Fibroblast of skin of right quadriceps (primary cell): ENCODE data around the gene PLEKHA5.
A peak's percentile ranks its signal among the peaks of the same experiment; 100 is the strongest.

ENCODE experiments used
- DNase-seq: peaks from one replicate; pipeline ENCODE4 v3.0.0-alpha.2; 2013

The PLEKHA5 gene

DNA sequence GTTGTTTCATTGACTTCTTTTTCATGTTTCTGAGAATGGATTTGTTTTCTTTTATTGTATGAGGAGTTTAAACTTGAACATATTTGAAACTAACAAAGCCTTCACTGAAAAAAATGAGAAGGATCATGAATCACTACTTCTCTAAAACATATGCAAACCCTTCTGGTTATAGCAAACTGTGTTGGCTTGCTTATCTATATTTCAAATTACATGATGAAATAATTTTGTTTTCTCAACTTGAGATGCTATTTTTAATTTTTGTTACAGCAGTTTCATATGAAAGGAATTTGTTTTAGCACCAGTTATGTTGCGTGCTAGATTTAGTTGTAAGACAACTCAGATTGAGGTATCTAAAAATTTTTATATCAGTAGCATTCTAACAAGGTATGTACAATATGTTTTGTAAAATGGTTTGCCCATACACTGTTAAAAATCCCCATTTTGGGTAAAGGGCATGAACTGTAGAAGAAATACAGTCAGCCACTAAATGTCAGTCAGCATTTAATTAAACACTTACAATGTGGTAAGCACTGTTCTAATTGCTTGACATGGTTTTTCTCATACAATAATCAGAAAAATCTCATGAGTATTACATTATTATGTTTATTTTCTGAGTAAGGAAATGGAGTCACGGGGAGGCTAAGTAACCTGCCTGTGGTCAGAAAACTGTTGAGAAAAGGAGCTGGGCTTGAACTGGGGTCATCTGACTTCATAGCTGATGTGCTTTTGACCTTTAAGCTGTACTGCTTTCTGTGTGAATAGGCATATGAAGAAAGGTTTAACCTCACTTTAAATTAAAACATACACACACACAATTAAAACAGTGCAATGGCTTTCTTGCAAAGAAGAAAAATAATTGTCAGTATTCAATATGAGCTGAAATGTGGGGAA is 105.7 kb downstream of the PLEKHA5 start:
- DNase-seq, result peak; percentile 70

- peak; percentile 83 for DNase-seq
These were observed 107.1 kb downstream of the PLEKHA5 start for GRCh38 chr12:19236656-19237055.

DNA sequence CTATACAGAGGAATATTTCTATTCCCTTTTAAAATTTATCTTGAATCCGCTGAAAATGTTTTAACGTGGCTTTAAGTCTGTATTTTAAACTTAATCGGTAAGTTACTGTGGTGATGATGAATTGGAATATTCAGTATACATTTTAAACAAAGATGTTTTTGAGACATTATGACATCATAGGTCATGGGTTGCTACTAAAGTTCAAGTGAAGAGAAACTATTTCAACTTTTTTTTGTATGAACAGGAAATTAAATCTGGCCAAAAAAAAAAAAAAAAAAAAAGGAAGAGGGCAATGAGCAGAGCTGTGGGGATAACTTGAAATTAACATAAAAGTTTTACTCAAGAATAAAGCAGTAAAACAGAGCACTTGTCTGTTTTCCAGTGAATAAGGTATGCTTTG is 109.0 kb downstream of the PLEKHA5 start:
- no peak for DNase-seq

DNA sequence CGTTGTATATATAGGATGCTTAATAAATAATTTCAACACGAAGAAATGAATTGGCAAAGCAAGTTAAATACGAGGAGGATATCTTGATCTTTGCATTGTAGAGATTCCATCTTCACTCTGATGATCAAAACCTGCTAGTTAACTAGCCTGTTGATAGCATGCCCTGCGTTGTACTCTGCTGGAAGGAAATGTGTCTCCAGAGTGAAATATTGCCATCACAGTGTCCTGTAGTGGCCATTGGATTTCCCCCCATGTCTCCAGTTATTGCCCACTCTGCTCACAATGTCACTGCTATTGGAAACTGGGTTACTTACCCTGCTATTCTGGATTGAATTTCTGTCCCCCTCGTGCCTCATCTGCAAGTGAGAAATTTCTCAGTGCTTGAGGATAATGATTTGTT is 109.6 kb downstream of the PLEKHA5 start:
- DNase-seq, result no peak

GRCh38 chr12:19239616-19240234 is 110.2 kb downstream of the PLEKHA5 start:
- DNase-seq, result peak; percentile 66

DNA sequence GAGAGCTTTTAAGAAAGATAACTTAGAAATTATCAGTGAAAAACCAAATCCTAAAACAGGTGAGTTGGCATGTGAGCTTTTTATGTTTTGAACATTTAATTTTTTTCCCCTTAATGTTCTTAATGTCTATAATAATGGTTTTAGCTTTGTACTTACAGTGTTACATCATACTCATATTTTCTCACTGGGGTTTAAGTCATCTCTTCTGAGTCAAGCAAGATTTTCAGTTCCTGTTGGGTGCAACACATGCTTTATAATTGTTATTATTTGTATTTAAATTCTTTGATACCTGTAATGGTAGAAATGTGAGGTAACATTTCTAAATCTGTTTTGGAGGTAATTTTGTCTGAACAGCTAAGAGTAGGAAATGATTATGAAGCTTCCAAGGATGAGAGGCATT is 113.0 kb downstream of the PLEKHA5 start:
- DNase-seq, result no peak

DNA sequence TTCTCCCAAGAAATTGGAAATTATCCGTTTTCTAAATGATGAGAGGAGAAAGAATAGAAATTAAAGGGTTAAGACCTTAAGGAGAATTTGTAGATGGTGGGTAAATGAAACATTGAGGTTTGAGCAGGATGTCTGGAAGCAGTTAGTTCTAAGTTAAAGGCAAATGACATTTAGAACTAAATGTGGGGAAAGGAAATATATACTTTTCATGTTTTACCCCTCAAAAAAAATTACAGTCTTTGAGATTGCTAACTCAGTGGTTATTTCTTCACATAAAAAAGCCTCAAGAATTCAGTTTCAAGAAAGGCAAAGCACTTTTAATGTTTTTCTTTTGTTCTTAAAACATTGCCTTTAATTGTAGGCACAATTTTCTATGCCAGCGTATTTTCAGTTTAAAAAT is 114.0 kb downstream of the PLEKHA5 start:
- DNase-seq, result peak; percentile 33

GRCh38 chr12:19244312-19244711 is 114.8 kb downstream of the PLEKHA5 start:
- no peak for DNase-seq

DNA sequence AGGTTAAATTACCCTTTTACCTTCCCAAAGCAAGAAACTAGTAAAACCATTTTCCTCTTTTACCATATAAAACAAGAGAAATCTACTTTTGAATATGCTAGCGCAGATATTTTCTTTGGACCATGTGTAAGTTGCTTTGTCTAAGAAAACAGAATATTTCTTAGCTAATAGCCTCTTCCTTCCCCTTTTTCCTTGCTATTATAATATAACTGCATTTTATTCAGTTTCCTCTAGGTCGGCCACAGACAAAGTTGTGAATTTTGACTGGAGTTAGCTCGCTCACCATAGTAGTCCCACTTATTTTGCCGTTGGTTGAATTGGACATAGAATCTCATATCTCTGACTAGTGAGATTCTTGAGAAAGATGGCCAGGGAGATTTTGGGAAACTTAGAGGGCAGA is 115.6 kb downstream of the PLEKHA5 start:
- DNase-seq, result no peak

DNA sequence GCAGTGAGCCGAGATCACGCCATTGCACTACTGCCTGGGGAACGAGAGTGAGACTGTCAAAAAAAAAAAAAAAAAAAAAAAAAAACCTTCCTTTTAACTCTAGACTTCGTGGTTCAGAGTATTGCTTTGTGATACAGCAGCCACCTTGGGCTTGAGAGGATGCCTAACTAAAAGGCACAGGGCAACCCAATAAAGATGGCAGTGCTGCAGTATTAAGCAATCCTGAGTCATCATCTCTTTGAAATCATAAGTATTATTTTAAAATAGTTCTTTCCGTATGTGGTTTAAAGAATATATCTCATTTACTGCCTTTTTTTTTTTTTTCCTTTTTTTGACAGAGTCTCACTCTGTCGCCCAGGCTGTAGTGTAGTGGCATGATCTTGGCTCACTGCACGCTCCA is 116.1 kb downstream of the PLEKHA5 start:
- no peak for DNase-seq

DNA sequence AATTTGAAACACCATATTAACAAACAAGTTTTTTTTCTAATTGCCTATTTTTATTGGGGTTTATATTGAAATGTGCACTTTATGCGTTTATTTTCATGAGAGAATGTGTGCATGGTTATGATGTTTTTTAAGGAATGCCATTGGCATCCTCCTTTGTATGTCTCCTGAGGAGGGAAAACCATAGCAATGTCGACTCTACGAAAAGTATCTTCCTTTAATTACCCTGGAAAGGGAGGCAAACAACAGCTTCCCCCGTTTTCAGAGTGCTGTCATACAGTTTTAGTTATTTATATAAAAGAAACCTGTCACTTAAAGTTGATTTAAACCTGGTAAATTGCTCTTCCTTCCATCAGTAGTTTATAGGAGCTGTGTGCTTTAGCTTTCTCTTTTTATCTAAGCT is 117.4 kb downstream of the PLEKHA5 start:
- DNase-seq, result no peak

- peak; percentile 79 for DNase-seq
These were observed 119.5 kb downstream of the PLEKHA5 start for GRCh38 chr12:19248929-19249602.

- no peak for DNase-seq
These were observed 122.1 kb downstream of the PLEKHA5 start for GRCh38 chr12:19251481-19252132.

DNA sequence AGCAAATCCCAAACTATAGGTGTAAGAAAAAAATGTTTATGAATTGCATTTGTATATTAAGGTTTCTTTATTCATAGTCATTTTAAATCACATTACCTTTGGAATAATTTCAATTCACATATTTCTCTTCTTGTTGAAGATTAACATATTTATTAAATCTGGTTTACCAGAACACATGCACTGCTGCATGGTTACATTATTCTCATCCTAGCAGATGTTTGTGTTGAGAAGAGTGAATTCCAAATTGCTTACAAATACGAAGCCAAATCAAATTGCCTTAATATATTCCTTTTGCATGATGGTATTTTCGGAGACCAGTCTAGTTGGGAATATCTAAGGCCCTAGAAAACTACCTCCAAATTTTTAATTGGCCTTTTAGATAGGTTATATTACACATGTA is 130.6 kb downstream of the PLEKHA5 start:
- no peak for DNase-seq

DNA sequence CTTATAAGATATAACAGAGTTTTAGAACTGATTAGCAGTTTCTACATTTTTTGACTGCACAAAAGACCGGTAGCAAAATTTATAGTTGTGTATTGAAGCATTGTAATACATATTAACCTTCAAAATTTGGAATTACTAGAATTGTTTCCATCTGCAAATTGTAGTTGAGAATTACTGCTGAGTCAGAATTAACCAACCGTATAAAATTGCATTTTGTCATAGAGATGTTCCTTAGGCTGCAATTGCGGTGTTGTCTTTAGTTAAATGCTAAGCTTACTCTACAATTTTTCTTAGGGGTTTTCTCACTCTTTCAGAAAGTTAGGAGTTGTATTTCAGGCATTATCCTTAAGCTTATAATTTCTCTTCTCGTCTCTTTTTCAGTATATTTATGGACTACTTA is 132.2 kb downstream of the PLEKHA5 start:
- DNase-seq, result no peak

DNA sequence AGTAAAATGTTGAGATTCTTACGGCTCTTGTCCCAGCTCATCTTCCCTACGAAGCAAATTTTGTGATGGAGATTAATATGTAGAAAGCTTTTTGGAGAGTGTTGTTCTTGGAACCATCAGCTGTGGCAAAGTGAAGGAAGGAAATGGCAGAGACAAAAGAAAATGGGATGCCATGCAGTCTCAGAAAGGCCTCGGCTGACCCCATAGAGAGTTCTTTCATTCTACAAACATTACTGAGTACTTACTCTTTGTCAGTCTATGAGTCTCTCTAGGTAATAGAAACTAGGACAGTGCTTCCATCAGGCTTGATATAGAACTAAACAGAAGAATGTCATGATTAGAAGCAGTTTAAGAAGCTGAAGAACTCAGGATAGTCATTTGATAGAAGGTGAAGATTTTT is 134.1 kb downstream of the PLEKHA5 start:
- no peak for DNase-seq

- DNase-seq, result peak; percentile 99
These were observed 144.2 kb downstream of the PLEKHA5 start for GRCh38 chr12:19273482-19274330.

GRCh38 chr12:19276767-19277166 is 147.2 kb downstream of the PLEKHA5 start:
- DNase-seq, result no peak

DNA sequence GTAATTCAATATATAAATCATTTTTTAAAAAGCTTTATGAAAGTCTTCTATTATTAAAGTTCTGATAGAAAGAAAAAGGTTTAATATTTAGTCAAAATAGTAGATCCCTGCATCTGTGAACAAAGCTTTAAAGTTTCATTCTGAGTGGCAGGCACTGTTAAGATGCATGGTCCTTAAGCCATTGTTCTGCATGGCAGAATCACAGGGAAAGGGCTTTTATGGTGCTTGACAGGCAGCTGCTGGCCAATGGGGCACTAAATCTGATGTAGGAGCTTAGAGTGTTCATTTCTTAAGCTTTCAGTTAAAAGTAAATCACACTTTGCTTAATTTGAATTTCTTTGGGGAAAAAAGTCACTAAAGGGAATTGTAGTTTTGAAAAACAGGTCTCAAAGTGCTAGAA is 148.2 kb downstream of the PLEKHA5 start:
- no peak for DNase-seq

DNA sequence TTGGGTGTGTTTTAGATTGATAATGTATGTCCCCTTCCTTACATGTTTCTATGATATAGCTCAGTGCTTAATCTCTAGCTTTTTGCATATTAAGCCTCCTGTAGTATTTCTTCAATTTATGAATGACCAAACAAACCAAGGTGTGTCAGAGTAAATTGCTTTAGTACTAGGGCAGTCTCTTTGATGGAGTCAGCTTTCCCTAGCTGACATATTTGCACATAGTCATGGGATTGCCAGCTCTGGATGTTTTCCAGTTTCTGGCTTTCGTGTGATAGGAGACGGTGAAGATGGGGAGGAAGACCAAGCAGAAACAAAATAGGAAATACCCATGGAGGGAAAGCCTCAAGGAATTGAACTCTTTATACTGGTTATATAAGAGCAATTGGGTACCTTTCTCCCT is 148.9 kb downstream of the PLEKHA5 start:
- no peak for DNase-seq

DNA sequence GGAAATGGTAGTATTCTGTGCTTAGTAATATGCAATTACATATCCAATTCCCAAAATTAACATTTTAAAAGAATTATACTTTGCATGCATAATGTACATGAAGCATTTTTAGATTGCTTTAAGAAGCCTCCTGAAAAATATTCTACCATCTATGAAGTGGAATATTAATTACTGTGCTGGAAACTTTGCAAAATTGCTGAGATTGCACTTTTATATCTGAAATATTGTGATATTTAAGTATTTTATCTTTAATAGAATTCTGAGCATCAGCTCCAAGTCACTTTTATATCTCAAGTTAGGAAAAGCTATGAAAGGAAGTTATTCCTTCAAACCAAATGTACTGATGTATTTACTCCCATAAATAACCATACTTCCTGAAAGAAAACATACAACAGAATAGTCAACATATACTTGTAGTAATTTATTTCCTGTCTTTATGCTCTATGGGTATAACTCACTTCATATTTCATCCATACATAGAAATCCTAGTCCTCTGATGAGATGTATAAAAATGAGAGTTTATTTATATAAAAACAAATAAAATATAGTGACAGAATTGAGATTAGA is 152.7 kb downstream of the PLEKHA5 start:
- DNase-seq, result no peak

GRCh38 chr12:19284658-19285057 is 155.1 kb downstream of the PLEKHA5 start:
- DNase-seq, result no peak
